ENCODE data around the gene XG. TPM values are rescaled to one million over a fixed set of nuclear protein-coding genes. Genes with fewer than 3 reads are reported as not detected.

Gene XG
- total and polyA plus RNA-seq, 2 of the 8 experiments (the other 6 are each of a cell fraction or from before 2014, with no cell fraction given), result 0.33 to 0.78 TPM

DNA sequence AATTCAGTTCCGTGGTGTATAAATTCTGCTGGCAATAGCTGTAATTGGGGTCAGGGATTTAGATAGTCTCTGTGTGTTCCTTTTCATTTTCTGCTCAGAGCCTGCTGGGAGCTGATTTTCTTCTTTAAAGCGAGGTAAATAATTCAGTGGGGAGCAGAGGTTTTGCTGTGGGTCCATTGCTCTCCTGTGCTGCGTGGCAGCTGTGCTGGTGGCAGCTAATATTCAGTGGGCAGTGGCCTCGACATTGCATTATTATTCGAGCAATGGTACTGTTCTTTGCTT lies 13.7 kb downstream of the XG start:
- CTCF ChIA-PET (ENCODE audit: partially characterized antibody), result no interaction called here
- no peaks in the 10 kb centered on the region for H3K79me2 ChIP-seq (ENCODE audit: control insufficient read depth in 1 of 2, insufficient read depth in 2 of 2, low read length in 2 of 2)
- H4K20me1 ChIP-seq (replicated peaks in 1 of 2; ENCODE audit: control insufficient read depth in 1 of 2, insufficient read depth in 2 of 2, low read length in 2 of 2), result no peaks in the 10 kb centered on the region
- no peak overlapping the region for H3K4me2 ChIP-seq (ENCODE audit: insufficient read depth in 1 of 2, low read depth in 2 of 2, low read length in 2 of 2)
- FAIRE-seq, result no peak
- no peaks in the 10 kb centered on the region; the same call in 1 of the 2 replicates for H3K23me2 ChIP-seq (ENCODE audit: low read depth, low read length)
- H2BK5ac ChIP-seq (ENCODE audit: low read depth, low read length), result no peak overlapping the region
- H3K36me3 ChIP-seq (ENCODE audit: control insufficient read depth in 2 of 4, insufficient read depth in 4 of 4, low read length in 3 of 4), result no peaks in the 10 kb centered on the region
- TF ChIP-seq EP300 (IDR thresholded peaks at IDR 0.05; ENCODE audit: borderline replicate concordance in 1 of 2, low read depth in 2 of 2, low read length in 2 of 2) (no peak), JUND (IDR thresholded peaks at IDR 0.05; ENCODE audit: low read length) (no peak), SUZ12 (IDR thresholded peaks at IDR 0.05; ENCODE audit: low read length) (no peak), CEBPB (IDR thresholded peaks at IDR 0.05; ENCODE audit: low read depth, low read length) (no peak), CBX5 (IDR thresholded peaks at IDR 0.05; ENCODE audit: low read depth, low read length) (no peak)
- no peak overlapping the region for H3K23ac ChIP-seq (ENCODE audit: insufficient read length)
- no peak overlapping the region for H2BK15ac ChIP-seq (ENCODE audit: low read length)
- no peak overlapping the region for H4K8ac ChIP-seq (ENCODE audit: extremely low read depth, insufficient read depth, low read length)
- H2AK5ac ChIP-seq (ENCODE audit: low read depth, low read length), result no peak overlapping the region
- no peak overlapping the region for H4K91ac ChIP-seq (replicated peaks; ENCODE audit: insufficient read length, low read length)
- H3K27me3 ChIP-seq (replicated peaks in 1 of 4; ENCODE audit: control insufficient read depth in 3 of 4, extremely low read depth in 1 of 4, insufficient read depth in 3 of 4, low read length in 3 of 4), result no peaks in the 10 kb centered on the region
- POLR2A ChIA-PET (ENCODE audit: partially characterized antibody), result no interaction called here
- no peaks in the 10 kb centered on the region for H3K9me3 ChIP-seq (ENCODE audit: insufficient read depth in 2 of 2, low read depth in 1 of 2, low read length in 1 of 2)
- no peak overlapping the region for H3K4me3 ChIP-seq (ENCODE audit: extremely low read depth in 1 of 4, insufficient read depth in 2 of 4, low read depth in 3 of 4, low read length in 4 of 4)
- no peak overlapping the region for H3K27ac ChIP-seq (ENCODE audit: low read depth, low read length)
- no peak for DNase-seq (ENCODE audit: low read depth in 1 of 2, low spot score in 2 of 2)
- no peak overlapping the region for H2BK120ac ChIP-seq (replicated peaks; ENCODE audit: low read depth, low read length)
- peaks cover 0 to 5% (median 4%) of the 10 kb centered on the region in 4 experiments; a peak in 4 of 7 replicates for H3K4me1 ChIP-seq (replicated peaks in 1 of 4; ENCODE audit: control insufficient read depth in 3 of 4, insufficient read depth in 4 of 4, low read length in 3 of 4)
- H4K5ac ChIP-seq (ENCODE audit: insufficient read length, low read depth, low read length), result no peak overlapping the region
- H3K79me1 ChIP-seq (ENCODE audit: low read depth, low read length), result no peaks in the 10 kb centered on the region
- no peak overlapping the region for H2AFZ ChIP-seq (ENCODE audit: low read length)
- 87% methylated on average over 5 of the region's 5 CpGs; no CpG with 5 or more reads in 1 of the 2 experiments for WGBS, 2 experiments (ENCODE audit: extremely low coverage in 1 of 2, insufficient coverage in 1 of 2, insufficient read length in 1 of 2, insufficient replicate concordance in 2 of 2, low coverage in 1 of 2, low lambda C conversion rate in 2 of 2, missing lambda C conversion rate in 1 of 2)
- H3K56ac ChIP-seq (replicated peaks; ENCODE audit: insufficient read length, low read depth, low read length), result no peak overlapping the region
- no peak overlapping the region for H3K18ac ChIP-seq (ENCODE audit: extremely low read depth, low read length)
- no peak overlapping the region for H3K14ac ChIP-seq (ENCODE audit: insufficient read length)
- H3K4ac ChIP-seq (replicated peaks; ENCODE audit: insufficient read length, low read depth, low read length), result no peak overlapping the region
- no peak overlapping the region for H3K9ac ChIP-seq (replicated peaks in 1 of 4; ENCODE audit: extremely low read depth in 1 of 4, low read depth in 3 of 4, low read length in 3 of 4)
- no peak overlapping the region for H2BK12ac ChIP-seq (ENCODE audit: low read depth, low read length)
- H2BK20ac ChIP-seq (ENCODE audit: low read length), result no peak overlapping the region
